Fibroblast of skin of scalp (primary cell): ENCODE results near the gene KRT23.

Source experiments
- DNase-seq: peaks from one replicate; pipeline ENCODE4 v3.0.0-alpha.2; 2013

Gene KRT23

GRCh38 chr17:40909755-40910154 is 27.7 kb downstream of the KRT23 start:
- peak; percentile 50 for DNase-seq

GRCh38 chr17:40909351-40909750 is 28.1 kb downstream of the KRT23 start:
- DNase-seq, result peak; percentile 99

GRCh38 chr17:40906613-40907012 is 30.8 kb downstream of the KRT23 start:
- no peak for DNase-seq

- no peak for DNase-seq
Measured at GRCh38 chr17:40905370-40905769, 32.1 kb downstream of the KRT23 start.

GRCh38 chr17:40903129-40903847 is 34.2 kb downstream of the KRT23 start:
- DNase-seq, result peak; percentile 31

- DNase-seq, result no peak
Measured at GRCh38 chr17:40902498-40902897, 34.9 kb downstream of the KRT23 start.

GRCh38 chr17:40901981-40902474 is 35.4 kb downstream of the KRT23 start:
- DNase-seq, result no peak

GRCh38 chr17:40900809-40901356 is 36.6 kb downstream of the KRT23 start:
- DNase-seq, result no peak

GRCh38 chr17:40896916-40897455 is 40.5 kb downstream of the KRT23 start:
- no peak for DNase-seq

GRCh38 chr17:40895106-40895730 is 42.2 kb downstream of the KRT23 start:
- no peak for DNase-seq

GRCh38 chr17:40888196-40888720 is 49.2 kb downstream of the KRT23 start:
- no peak for DNase-seq

- no peak for DNase-seq
Measured at GRCh38 chr17:40886090-40886489, 51.4 kb downstream of the KRT23 start.

GRCh38 chr17:40884708-40885512 is 52.5 kb downstream of the KRT23 start, which contains the start of gene KRT20:
Gene KRT20 (minus strand): TSS chr17:40885242. CDS start chr17:40885185, 57 bp downstream.
- no peak for DNase-seq

- DNase-seq, result no peak
Measured at GRCh38 chr17:40883626-40884334, 53.7 kb downstream of the KRT23 start.

- no peak for DNase-seq
Measured at GRCh38 chr17:40883031-40883430, 54.4 kb downstream of the KRT23 start.

GRCh38 chr17:40879026-40879425 is 58.4 kb downstream of the KRT23 start:
- DNase-seq, result no peak

- no peak for DNase-seq
Measured at GRCh38 chr17:40878044-40878443, 59.4 kb downstream of the KRT23 start.

- DNase-seq, result peak; percentile 31
Measured at GRCh38 chr17:40873801-40874200, 63.6 kb downstream of the KRT23 start.

- no peak for DNase-seq
Measured at GRCh38 chr17:40873255-40873654, 64.2 kb downstream of the KRT23 start.
